A673 (cell line): ENCODE data around the gene ACADVL.

Source experiments
- EZH2 ChIP-seq: fragments of 200-600 bp; sonication (generic); IDR thresholded peaks from 2 replicates; pipeline ENCODE4 v1.6.1; 2017; ENCODE audit warnings: borderline replicate concordance, low read depth, mild to moderate bottlenecking, mixed read lengths, antibody characterized with exemption, low read length; ENCODE audit not compliant: poor library complexity, severe bottlenecking
- TF ChIP-seq, protein P1 (sequence below): fragments of 300-800, 200-600 bp; sonication (generic); conservative IDR thresholded peaks from 2 replicates; pipeline ENCODE4 v1.5.1; 2017; ENCODE audit warnings: low read depth, mild to moderate bottlenecking, antibody characterized with exemption, low read length, moderate library complexity, mixed read lengths

DNA sequence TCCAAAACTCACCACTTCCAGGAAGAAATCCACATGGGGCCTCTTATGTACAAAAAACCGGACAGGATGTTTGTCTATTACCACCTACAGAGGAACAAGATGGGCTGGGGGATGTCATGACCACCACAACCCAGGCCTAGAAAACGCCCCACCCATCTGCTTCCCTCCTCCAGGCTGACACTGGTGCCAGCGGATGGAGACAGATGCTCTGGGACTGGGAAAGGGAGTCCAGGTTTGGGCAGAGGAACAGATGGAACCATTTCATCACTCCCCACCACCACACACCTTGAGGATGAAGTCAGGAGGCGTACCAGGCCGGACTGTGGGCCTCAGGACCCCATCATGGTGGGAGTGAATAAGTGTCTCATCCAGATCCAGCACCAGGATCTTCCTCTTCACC, 27.0 kb downstream of the ACADVL start:
- TF ChIP-seq, protein P1, sequence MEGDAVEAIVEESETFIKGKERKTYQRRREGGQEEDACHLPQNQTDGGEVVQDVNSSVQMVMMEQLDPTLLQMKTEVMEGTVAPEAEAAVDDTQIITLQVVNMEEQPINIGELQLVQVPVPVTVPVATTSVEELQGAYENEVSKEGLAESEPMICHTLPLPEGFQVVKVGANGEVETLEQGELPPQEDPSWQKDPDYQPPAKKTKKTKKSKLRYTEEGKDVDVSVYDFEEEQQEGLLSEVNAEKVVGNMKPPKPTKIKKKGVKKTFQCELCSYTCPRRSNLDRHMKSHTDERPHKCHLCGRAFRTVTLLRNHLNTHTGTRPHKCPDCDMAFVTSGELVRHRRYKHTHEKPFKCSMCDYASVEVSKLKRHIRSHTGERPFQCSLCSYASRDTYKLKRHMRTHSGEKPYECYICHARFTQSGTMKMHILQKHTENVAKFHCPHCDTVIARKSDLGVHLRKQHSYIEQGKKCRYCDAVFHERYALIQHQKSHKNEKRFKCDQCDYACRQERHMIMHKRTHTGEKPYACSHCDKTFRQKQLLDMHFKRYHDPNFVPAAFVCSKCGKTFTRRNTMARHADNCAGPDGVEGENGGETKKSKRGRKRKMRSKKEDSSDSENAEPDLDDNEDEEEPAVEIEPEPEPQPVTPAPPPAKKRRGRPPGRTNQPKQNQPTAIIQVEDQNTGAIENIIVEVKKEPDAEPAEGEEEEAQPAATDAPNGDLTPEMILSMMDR: no peak
- no peak for TF ChIP-seq EZH2
